HEK293T (cell line): Measurements from ENCODE around the gene GRAP2.

Source experiments
- CTCF ChIA-PET: fragments of 350-600 bp; formaldehyde crosslinking; extraction: SDS; loops from one replicate; lab custom pipeline; 2021; ENCODE audit warnings: antibody characterized with exemption, inconsistent platforms; lab: Yijun Ruan, JAX
- POLR2A ChIA-PET: fragments of 350-600 bp; formaldehyde crosslinking; extraction: SDS; loops from one replicate; lab custom pipeline; 2020; ENCODE audit warnings: antibody characterized with exemption, inconsistent platforms; lab: Yijun Ruan, JAX
- DNase-seq: peaks from one replicate; pipeline ENCODE4 v3.0.0; 2012; ENCODE audit warnings: mixed read lengths; ENCODE audit errors: extremely low spot score
- ARNT ChIP-seq: fragments of 450-650 bp; IDR thresholded peaks from 2 replicates; pipeline ENCODE4 v1.6.1; 2017; ENCODE audit warnings: mild to moderate bottlenecking
- BHLHE40 ChIP-seq: fragments of 450-650 bp; IDR thresholded peaks from 2 replicates; pipeline ENCODE4 v1.6.1; 2016; ENCODE audit warnings: mild to moderate bottlenecking, moderate library complexity, borderline replicate concordance
- CTBP1 ChIP-seq: fragments of 450-650 bp; IDR thresholded peaks from 2 replicates; pipeline ENCODE4 v1.6.1; 2016; ENCODE audit warnings: borderline replicate concordance
- ELF4 ChIP-seq: fragments of 450-650 bp; IDR thresholded peaks from 2 replicates; pipeline ENCODE4 v1.6.1; 2017; ENCODE audit warnings: antibody characterized with exemption
- FOXA1 ChIP-seq: fragments of 450-650 bp; IDR thresholded peaks from 2 replicates; pipeline ENCODE4 v1.6.1; 2016; ENCODE audit warnings: mild to moderate bottlenecking
- FOXK2 ChIP-seq: fragments of 450-650 bp; IDR thresholded peaks from 2 replicates; pipeline ENCODE4 v1.6.1; 2016; ENCODE audit warnings: mild to moderate bottlenecking
- FOXM1 ChIP-seq: fragments of 450-650 bp; IDR thresholded peaks from 2 replicates; pipeline ENCODE4 v1.6.1; 2017; ENCODE audit warnings: mild to moderate bottlenecking, borderline replicate concordance
- HDGF ChIP-seq: fragments of 450-650 bp; IDR thresholded peaks from 2 replicates; pipeline ENCODE4 v1.6.1; 2017; ENCODE audit warnings: antibody characterized with exemption, borderline replicate concordance
- L3MBTL2 ChIP-seq: fragments of 450-650 bp; conservative IDR thresholded peaks from 2 replicates; pipeline ENCODE4 v1.6.1; 2016; ENCODE audit warnings: mild to moderate bottlenecking
- LEF1 ChIP-seq: fragments of 450-650 bp; IDR thresholded peaks from 2 replicates; pipeline ENCODE4 v1.6.1; 2017; ENCODE audit warnings: mild to moderate bottlenecking, borderline replicate concordance
- NFRKB ChIP-seq: fragments of 450-650 bp; IDR thresholded peaks from 2 replicates; pipeline ENCODE4 v1.6.1; 2016; ENCODE audit warnings: mild to moderate bottlenecking, moderate library complexity
- PKNOX1 ChIP-seq: fragments of 450-650 bp; IDR thresholded peaks from 2 replicates; pipeline ENCODE4 v1.6.1; 2016
- SP1 ChIP-seq: fragments of 450-650 bp; IDR thresholded peaks from 2 replicates; pipeline ENCODE4 v1.6.1; 2017
- SUZ12 ChIP-seq: fragments of 450-650 bp; IDR thresholded peaks from 2 replicates; pipeline ENCODE4 v1.6.1; 2016; ENCODE audit warnings: mild to moderate bottlenecking
- TARDBP ChIP-seq: fragments of 450-650 bp; IDR thresholded peaks from 2 replicates; pipeline ENCODE4 v1.6.1; 2016
- ZNF384 ChIP-seq: fragments of 450-650 bp; IDR thresholded peaks from 2 replicates; pipeline ENCODE4 v1.6.1; 2016

GRAP2 gene

GRCh38 chr22:39938509-39939111 is 37.7 kb downstream of the GRAP2 start:
- no peak for TF ChIP-seq TARDBP
- no peak for TF ChIP-seq NFRKB
- no peak for TF ChIP-seq BHLHE40
- no peak for TF ChIP-seq ARNT
- TF ChIP-seq FOXM1 = no peak
- no peak for TF ChIP-seq PKNOX1
- TF ChIP-seq ELF4 = no peak
- TF ChIP-seq FOXA1 = no peak
- TF ChIP-seq LEF1 = no peak
- TF ChIP-seq L3MBTL2 = no peak
- TF ChIP-seq HDGF = no peak
- no peak for TF ChIP-seq FOXK2
- TF ChIP-seq SP1 = no peak
- no peak for TF ChIP-seq ZNF384
- CTCF ChIA-PET = no interaction called here
- POLR2A ChIA-PET = no interaction called here
- no peak for DNase-seq

- ChIA-PET CTCF (no interaction called here), POLR2A (no interaction called here)
- TF ChIP-seq ARNT (no peak), FOXK2 (no peak)
- no peak for DNase-seq
These were observed 38.9 kb downstream of the GRAP2 start for GRCh38 chr22:39939830-39940229.

- ChIA-PET CTCF (no interaction called here), POLR2A (no interaction called here)
- TF ChIP-seq HDGF = no peak
- TF ChIP-seq FOXM1 = no peak
- TF ChIP-seq ELF4 = no peak
- TF ChIP-seq L3MBTL2 = no peak
- no peak for TF ChIP-seq CTBP1
- no peak for TF ChIP-seq BHLHE40
- TF ChIP-seq SUZ12 = no peak
- no peak for TF ChIP-seq SP1
- TF ChIP-seq FOXA1 = no peak
- DNase-seq = no peak
These were observed 39.9 kb downstream of the GRAP2 start for GRCh38 chr22:39940757-39941305.

- POLR2A ChIA-PET = no interaction called here
- no peak for DNase-seq
- CTCF ChIA-PET = no interaction called here
- TF ChIP-seq FOXM1 = no peak
- TF ChIP-seq FOXA1 = no peak
- no peak for TF ChIP-seq LEF1
- no peak for TF ChIP-seq CTBP1
- no peak for TF ChIP-seq ELF4
- TF ChIP-seq BHLHE40 = no peak
- TF ChIP-seq ARNT = no peak
- no peak for TF ChIP-seq FOXK2
- no peak for TF ChIP-seq NFRKB
- TF ChIP-seq TARDBP = no peak
- no peak for TF ChIP-seq PKNOX1
- TF ChIP-seq SP1 = no peak
- no peak for TF ChIP-seq L3MBTL2
- no peak for TF ChIP-seq HDGF
- TF ChIP-seq ZNF384 = no peak
These were observed 40.7 kb downstream of the GRAP2 start for GRCh38 chr22:39941601-39942000.

- TF ChIP-seq ZNF384 (0 out of 2 replicates have a peak, but pooled peaks have one; percentile 12), HDGF (no peak)
- ChIA-PET CTCF (interaction anchor here (0.5 to 1.1 kb wide), 6 partner anchors 9 to 310 kb away, joined by 3 to 6 read pairs (median 4); no protein-coding TSS in a partner anchor), POLR2A (no interaction called here)
- no peak for DNase-seq
These were observed 41.8 kb downstream of the GRAP2 start for GRCh38 chr22:39942439-39943230.

- TF ChIP-seq FOXK2 = no peak
- TF ChIP-seq HDGF = no peak
- no peak for TF ChIP-seq CTBP1
- no peak for TF ChIP-seq PKNOX1
- no peak for TF ChIP-seq FOXA1
- TF ChIP-seq TARDBP = no peak
- no peak for TF ChIP-seq ELF4
- TF ChIP-seq SP1 = no peak
- no peak for TF ChIP-seq L3MBTL2
- TF ChIP-seq LEF1 = no peak
- TF ChIP-seq ARNT = no peak
- TF ChIP-seq SUZ12 = no peak
- no peak for TF ChIP-seq FOXM1
- no peak for TF ChIP-seq ZNF384
- TF ChIP-seq NFRKB = no peak
- ChIA-PET CTCF (interaction anchor here (0.5 to 1.1 kb wide), 4 partner anchors 10 to 269 kb away, joined by 3 to 5 read pairs (median 4); no protein-coding TSS in a partner anchor), POLR2A (no interaction called here)
- peak; percentile 53 for DNase-seq
These were observed 42.5 kb downstream of the GRAP2 start for GRCh38 chr22:39943337-39943736.
